Esophagus muscularis mucosa (tissue), 4 donors: ENCODE measurements around the gene FAM227A.

Experiments used
- EP300 ChIP-seq: sonication (generic); formaldehyde crosslinking; IDR thresholded peaks from one replicate; pipeline ENCODE4 v1.6.1; 2017; ENCODE audit warnings: antibody characterized with exemption
- POLR2A ChIP-seq: fragments of 450-650 bp; IDR thresholded peaks from one replicate; pipeline ENCODE4 v1.6.1; 2017; ENCODE audit warnings: antibody characterized with exemption, moderate library complexity, mild to moderate bottlenecking, low read depth
- POLR2AphosphoS5 ChIP-seq, 2 donors: sonication (generic); formaldehyde crosslinking; IDR thresholded peaks; one replicate each; pipeline ENCODE4 v1.6.1; 2017; ENCODE audit warnings: antibody characterized with exemption in 2 of 2
- TF ChIP-seq, protein P1 (sequence below), 3 experiments: fragments of 200-600 bp in 2 of 3; fragments of 450-650 bp in 1 of 3; sonication (generic) in 2 of 3; IDR thresholded peaks; one replicate each; pipeline ENCODE4 v1.5.1; 2017 to 2019; ENCODE audit warnings: antibody characterized with exemption in 3 of 3, mild to moderate bottlenecking in 2 of 3, moderate library complexity in 1 of 3

- TF ChIP-seq POLR2A: no peak
- TF ChIP-seq EP300: no peak
- TF ChIP-seq, protein P1, sequence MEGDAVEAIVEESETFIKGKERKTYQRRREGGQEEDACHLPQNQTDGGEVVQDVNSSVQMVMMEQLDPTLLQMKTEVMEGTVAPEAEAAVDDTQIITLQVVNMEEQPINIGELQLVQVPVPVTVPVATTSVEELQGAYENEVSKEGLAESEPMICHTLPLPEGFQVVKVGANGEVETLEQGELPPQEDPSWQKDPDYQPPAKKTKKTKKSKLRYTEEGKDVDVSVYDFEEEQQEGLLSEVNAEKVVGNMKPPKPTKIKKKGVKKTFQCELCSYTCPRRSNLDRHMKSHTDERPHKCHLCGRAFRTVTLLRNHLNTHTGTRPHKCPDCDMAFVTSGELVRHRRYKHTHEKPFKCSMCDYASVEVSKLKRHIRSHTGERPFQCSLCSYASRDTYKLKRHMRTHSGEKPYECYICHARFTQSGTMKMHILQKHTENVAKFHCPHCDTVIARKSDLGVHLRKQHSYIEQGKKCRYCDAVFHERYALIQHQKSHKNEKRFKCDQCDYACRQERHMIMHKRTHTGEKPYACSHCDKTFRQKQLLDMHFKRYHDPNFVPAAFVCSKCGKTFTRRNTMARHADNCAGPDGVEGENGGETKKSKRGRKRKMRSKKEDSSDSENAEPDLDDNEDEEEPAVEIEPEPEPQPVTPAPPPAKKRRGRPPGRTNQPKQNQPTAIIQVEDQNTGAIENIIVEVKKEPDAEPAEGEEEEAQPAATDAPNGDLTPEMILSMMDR (IDR thresholded peaks at IDR 0.05): no peak
- TF ChIP-seq POLR2AphosphoS5 (IDR thresholded peaks at IDR 0.05): no peak
Observed at GRCh38 chr22:38618258-38618657, 37.9 kb downstream of the FAM227A start.
